Jurkat, Clone E6-1 (cell line): ENCODE measurements around the gene TAF15.

Experiments
- DNase-seq: peaks from one replicate; pipeline ENCODE4 v3.0.0-alpha.2; 2011; ENCODE audit warnings: low read depth, low spot score
- H3K4me3 ChIP-seq: 2 replicates; pipeline ENCODE4 v1.5.1; 2011; ENCODE audit warnings: mild to moderate bottlenecking, low read length, control low read depth, moderate library complexity

TAF15 gene

DNA sequence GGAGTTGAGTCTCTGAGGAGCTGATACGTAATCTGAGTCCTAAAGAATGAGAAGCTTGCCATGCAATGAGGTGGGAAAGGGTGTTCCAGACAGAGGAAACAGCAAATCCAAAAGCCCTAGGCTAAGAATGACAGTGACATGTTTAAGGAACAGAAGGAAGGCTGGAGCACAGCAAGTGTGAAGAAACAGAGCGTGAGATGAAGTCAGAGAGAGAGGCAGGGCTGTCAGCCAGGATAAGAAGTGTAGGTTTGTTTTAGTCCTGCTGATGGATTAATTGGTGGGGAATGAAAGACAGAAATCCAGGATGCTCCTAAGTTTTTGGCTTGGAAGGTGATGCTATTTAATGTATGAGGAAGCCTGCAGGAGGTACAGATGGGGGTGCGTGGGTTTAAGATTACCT, 28.3 kb upstream of the TAF15 start:
- no peak for DNase-seq
- H3K4me3 ChIP-seq = no peak overlapping the region

- no peak for DNase-seq
- H3K4me3 ChIP-seq = no peak overlapping the region
These were observed 24.4 kb upstream of the TAF15 start for GRCh38 chr17:35784895-35785294.

- H3K4me3 ChIP-seq = no peak overlapping the region
- DNase-seq = no peak
These were observed 22.3 kb upstream of the TAF15 start for GRCh38 chr17:35786941-35787432.

DNA sequence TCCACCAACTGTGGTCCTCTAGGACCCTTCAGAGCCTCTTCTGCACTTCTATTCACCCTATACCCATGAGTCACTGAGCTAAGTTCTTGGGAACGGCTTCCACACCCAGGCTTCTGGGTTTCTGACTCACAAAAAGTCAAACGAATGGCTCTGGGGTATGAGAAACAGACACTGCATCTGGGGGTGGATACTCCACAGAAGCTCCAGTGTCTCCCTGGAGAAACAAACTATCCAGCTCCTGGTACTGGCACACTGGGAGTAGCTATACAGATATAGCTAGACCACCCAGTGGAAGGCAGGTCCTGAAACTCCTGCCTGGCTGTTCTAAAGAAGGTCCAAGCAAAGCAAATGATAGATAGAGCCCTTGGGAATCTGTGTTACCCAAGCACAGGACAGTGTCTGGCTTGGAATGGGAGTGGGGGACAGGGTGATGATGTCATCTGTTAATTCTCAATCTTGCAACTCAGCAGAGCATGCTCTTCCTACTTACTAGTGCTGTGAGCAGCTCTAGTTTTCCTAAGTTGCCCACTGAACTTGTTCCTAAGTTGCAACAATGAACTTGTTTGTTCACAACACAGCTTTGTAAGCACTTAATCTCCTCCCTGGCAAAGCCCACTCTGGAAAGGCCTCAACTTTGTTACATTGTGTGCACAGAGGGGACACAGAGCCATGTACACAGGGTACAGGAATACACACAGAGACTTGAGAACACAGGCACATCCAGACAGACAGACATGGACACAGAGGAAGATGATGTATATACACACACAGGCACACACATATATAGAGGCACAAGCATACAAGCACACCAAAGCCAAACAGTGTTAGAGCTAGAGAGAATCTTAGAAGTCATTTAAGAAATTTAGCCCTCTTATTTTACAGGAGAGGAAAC, 20.6 kb upstream of the TAF15 start:
- DNase-seq = no peak

GRCh38 chr17:35790841-35791240, 18.4 kb upstream of the TAF15 start:
- DNase-seq = no peak
- H3K4me3 ChIP-seq = no peak overlapping the region

More for the DNA sequence above, 20.6 kb upstream of the TAF15 start:
- H3K4me3 ChIP-seq = no peak overlapping the region

DNA sequence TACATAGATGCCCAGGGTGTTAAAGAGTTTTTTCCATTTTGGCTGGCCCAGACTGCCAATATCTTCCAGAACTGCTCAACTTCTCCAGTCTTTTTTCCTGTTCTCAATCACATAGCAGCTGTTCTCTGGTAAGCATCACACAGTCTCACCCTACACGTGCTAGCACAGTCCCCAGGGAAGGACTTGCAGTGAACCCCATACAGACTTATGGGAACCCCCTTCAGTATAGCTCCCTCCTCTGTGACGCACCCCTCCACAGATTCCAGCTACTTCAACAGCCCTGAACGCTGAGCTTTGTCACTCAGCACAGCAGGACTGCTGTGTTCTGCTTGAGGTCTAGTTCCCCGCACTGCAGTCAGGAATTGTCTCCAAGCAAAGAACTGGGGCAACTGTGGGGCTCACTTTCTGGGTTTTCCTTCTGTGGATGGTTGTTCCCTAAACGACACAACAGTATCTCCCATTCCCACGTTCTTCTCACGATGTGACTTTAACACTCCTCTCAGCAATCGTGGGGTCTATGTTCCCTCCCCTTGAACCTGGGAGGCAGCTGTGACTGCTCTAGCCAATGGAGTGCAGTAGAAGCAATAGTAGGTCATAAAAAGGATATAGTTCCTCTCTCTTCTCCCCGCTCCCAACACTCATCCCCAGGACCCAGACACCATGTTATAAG, 17.5 kb upstream of the TAF15 start:
- no peak for DNase-seq
- no peak overlapping the region for H3K4me3 ChIP-seq

- no peak overlapping the region for H3K4me3 ChIP-seq
- DNase-seq = no peak
These were observed 16.0 kb upstream of the TAF15 start for GRCh38 chr17:35793257-35793656.

DNA sequence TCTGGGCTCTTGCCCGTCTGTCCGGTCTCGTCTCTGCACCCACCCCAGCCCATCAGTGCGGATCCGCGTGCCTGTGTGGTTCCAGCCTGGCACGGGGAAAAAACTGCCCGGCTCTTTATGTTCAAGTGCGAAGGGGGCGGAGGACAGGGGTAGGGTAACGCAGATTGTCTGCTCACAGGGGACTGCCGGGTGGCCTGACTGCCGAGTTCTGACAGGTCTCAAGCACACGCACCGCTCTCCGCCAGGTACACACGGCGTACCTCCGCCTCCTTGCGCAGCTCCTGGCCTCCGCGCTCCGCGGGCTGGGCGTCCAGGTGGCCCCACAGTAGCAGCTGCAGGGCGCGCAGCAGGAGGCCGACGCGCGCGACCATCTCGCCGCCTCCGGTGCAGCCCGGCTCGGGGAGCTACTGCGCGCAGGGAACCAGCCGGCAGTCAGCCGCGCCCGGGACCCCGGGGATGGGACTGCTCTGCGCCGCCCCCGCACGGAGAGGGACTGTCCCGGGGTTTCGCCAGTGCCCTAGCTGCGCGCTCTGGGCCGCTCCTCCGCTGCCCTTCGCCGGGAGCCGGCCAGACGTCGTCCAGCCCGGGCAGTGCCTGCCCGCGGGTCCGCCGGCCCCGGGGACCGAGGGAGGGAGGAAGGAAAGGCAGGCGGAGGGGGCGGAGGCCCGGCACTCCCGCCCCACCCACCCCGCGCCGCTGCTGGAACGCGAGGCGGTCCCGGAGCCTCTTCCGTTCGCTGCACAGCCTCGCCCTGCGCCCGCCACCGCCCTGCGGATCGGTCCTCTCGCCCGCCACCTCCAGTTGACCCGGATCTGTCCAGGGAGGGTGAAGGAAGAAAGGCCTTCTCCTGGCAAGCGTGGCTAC, 14.0 kb upstream of the TAF15 start, which contains the start of gene MMP28:
Gene MMP28, minus strand, starts transcription at position 635 of the 864 bp plus-strand sequence. Its CDS starts 264 bp downstream, at position 371.
- H3K4me3 ChIP-seq = peak within 1 kb of the TSS; percentile 47
- DNase-seq = no peak

- H3K4me3 ChIP-seq = peak overlapping the region; percentile 47
These were observed 13.4 kb upstream of the TAF15 start for GRCh38 chr17:35795871-35796265.

GRCh38 chr17:35796942-35797341, 12.3 kb upstream of the TAF15 start:
- no peak overlapping the region for H3K4me3 ChIP-seq
- no peak for DNase-seq

More at GRCh38 chr17:35795871-35796265, 13.4 kb upstream of the TAF15 start:
- no peak for DNase-seq

- H3K4me3 ChIP-seq = no peak overlapping the region
- DNase-seq = no peak
These were observed 11.9 kb upstream of the TAF15 start for GRCh38 chr17:35797370-35797769.

- no peak for DNase-seq
- no peak overlapping the region for H3K4me3 ChIP-seq
These were observed 11.4 kb upstream of the TAF15 start for GRCh38 chr17:35797918-35798317.

- no peak for DNase-seq
- H3K4me3 ChIP-seq = no peak overlapping the region
These were observed 9.3 kb upstream of the TAF15 start for GRCh38 chr17:35799942-35800341.

DNA sequence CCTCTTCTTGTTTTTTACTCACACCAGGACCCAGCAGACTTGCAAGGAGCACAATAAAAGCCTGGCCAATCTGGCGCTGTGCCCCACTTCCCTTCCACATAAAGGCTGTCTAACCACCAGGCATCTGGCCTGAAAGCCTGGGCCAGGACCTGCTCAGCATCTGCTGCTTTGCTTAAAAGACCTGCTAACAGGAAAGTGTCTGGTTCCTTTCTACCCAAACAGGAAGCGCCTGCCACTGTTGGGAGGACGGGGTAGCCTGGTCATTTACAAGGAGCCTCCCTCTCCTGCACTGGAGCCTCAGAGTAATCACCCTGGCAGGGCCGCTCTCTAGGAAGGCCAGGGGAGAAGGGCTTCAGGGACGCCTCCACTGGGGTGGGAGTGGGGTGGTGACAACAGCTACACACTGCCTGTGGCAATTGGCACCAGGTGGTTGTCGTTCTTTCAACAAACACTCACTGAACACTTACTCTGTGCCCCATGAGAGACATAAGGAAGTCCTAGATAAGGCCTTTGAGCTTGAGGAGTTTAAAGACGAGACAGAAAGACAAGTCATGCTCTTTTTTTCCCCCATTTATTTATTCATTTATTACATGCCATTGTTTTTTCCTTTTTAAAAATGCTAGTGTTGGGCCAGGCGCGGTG, 7.6 kb upstream of the TAF15 start:
- no peak overlapping the region for H3K4me3 ChIP-seq
- DNase-seq = peak; percentile 71

DNA sequence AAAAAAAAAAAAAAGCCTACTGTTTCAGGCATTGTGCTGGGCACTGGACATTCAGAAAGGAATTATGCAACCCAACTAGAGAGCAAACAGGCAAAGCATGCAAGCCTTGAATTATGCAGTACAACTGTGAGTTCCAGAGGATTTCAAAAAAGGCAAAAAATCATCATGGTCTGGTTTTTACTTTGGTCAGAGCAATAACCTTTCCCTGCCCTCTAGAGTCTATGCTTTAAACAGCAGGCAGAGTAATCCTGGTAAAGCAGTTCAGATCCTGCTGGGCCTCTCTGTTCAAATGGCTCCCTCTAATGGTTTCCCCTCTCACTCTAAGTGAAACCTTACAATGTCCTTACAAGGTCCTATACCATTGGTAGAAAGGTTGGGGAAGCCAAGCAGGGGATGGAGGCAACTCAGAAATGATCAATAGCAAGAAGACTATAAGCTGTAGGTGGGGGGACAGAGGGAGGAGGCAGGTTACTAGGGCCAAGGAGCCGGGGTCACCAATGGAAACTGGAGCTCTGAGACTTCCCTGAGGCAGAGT, 4.6 kb upstream of the TAF15 start:
- DNase-seq = peak; percentile 89
- no peak overlapping the region for H3K4me3 ChIP-seq

DNA sequence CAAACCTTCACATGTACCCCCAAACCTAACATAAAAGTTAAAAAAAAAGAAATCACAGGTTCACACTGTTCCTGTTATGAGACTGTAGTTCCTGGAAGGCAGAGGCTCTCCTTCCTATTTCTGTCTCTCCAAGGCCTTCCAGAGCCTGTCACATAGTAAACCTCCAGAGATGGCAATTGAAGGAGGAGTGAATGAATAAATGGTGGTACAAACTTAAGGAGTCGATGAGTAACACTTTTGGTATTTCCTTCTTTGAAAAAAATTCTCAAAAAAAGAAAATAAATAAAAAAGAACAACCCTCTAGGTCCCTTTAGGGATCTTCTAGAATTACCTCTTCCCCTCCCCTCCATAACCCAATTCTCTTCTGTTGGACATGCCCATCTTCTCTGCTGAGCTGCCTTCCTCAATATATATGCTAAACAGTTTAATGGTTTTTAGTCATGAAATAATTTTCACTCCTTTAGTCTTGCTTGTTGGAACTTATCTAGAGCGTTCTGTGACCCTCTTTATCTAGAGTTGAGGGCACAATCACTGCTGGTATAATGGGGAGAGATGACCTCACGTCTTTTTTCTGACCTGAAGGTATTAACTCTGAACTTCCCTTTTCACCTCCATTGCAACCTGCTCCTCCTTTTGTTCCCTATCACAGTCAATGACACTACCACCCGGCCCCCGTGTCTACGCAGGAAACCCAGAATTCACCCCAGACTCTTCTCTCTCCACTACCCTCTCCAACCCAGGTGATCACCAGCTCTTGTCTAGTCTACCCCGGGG, 1.7 kb upstream of the TAF15 start:
- no peak overlapping the region for H3K4me3 ChIP-seq

GRCh38 chr17:35808240-35808961, 883 bp upstream of the TAF15 start:
- no peak for DNase-seq
- peak overlapping the region; percentile 100 for H3K4me3 ChIP-seq

More for the DNA sequence above, 1.7 kb upstream of the TAF15 start:
- no peak for DNase-seq
